Endodermal cell (in vitro differentiated cells): ENCODE data around the gene INO80B. TPM values are rescaled to one million over a fixed set of nuclear protein-coding genes. Genes with fewer than 3 reads are reported as not detected.

Source experiments
- DNase-seq: peaks from one replicate; pipeline ENCODE4 v3.0.0-alpha.2; 2017
- H3K27ac ChIP-seq: 2 replicates; pipeline ENCODE4 v1.5.1; 2013; ENCODE audit warnings: mild to moderate bottlenecking, low read depth, low read length, moderate library complexity
- H3K27me3 ChIP-seq: 2 replicates; pipeline ENCODE4 v1.6.1; 2013; ENCODE audit warnings: mild to moderate bottlenecking, low read length, moderate library complexity; ENCODE audit not compliant: insufficient read depth, control insufficient read depth, poor library complexity, severe bottlenecking
- H3K36me3 ChIP-seq: 2 replicates; pipeline ENCODE4 v1.7.0; 2013; ENCODE audit warnings: mild to moderate bottlenecking, low read length, moderate library complexity; ENCODE audit not compliant: control insufficient read depth, insufficient read depth
- H3K4me1 ChIP-seq: one replicate; pipeline ENCODE4 v1.7.0; 2013; ENCODE audit warnings: low read length; ENCODE audit not compliant: control insufficient read depth, insufficient read depth
- H3K4me3 ChIP-seq: 2 replicates; pipeline ENCODE4 v1.5.1; 2013; ENCODE audit warnings: mild to moderate bottlenecking, low read length, moderate library complexity
- H3K9ac ChIP-seq: 2 replicates; pipeline ENCODE4 v1.6.1; 2013; ENCODE audit warnings: mild to moderate bottlenecking, low read length, moderate library complexity; ENCODE audit not compliant: poor library complexity, severe bottlenecking; ENCODE audit errors: extremely low read depth
- H3K9me3 ChIP-seq: 2 replicates; pipeline ENCODE4 v1.6.1; 2013; ENCODE audit warnings: mild to moderate bottlenecking, low read length, moderate library complexity; ENCODE audit not compliant: control insufficient read depth
- H3K27ac Mint-ChIP-seq: 2 replicates; pipeline ENCODE4 v1.8.0; 2020; ENCODE audit warnings: mixed read lengths
- H3K27me3 Mint-ChIP-seq: 2 replicates; pipeline ENCODE4 v1.8.0; 2021; ENCODE audit warnings: mild to moderate bottlenecking, mixed read lengths; ENCODE audit not compliant: insufficient read depth
- H3K36me3 Mint-ChIP-seq: 2 replicates; pipeline ENCODE4 v1.8.0; 2020; ENCODE audit warnings: low read depth, mixed read lengths
- H3K4me1 Mint-ChIP-seq: 2 replicates; pipeline ENCODE4 v1.8.0; 2020; ENCODE audit warnings: mixed read lengths
- H3K4me3 Mint-ChIP-seq: 2 replicates; pipeline ENCODE4 v1.8.0; 2020; ENCODE audit warnings: mild to moderate bottlenecking, moderate library complexity, mixed read lengths
- H3K9me3 Mint-ChIP-seq: 2 replicates; pipeline ENCODE4 v1.8.0; 2020; ENCODE audit warnings: mild to moderate bottlenecking, mixed read lengths
- CTCF ChIP-seq: fragments of 200-600 bp; sonication (generic); conservative IDR thresholded peaks from 2 replicates; pipeline ENCODE4 v1.5.0; 2021; ENCODE audit warnings: antibody characterized with exemption, mild to moderate bottlenecking
- WGBS, 2 experiments: methylation state at CpG; one replicate each; pipeline versions ENCODE4 v1.1.5 to v1.1.7; 2013; ENCODE audit warnings: missing lambda C conversion rate in 2 of 2, mixed read lengths in 1 of 2; ENCODE audit not compliant: insufficient coverage in 1 of 2, insufficient read length in 1 of 2; 5-methylcytosine and 5-hydroxymethylcytosine counted together
- total RNA-seq, 2 donors: library from RNA; stranded (reverse); fragmentation: NEBNext Ultra II Directional in 1 of 2; extraction: Animal tissue kit (Norgen Biotek cat#: 25700) in 1 of 2; gene quantifications; 2 replicates in 1 of 2; 3 replicates in 1 of 2; pipeline ENCODE4 v1.2.1, GENCODE V29; 2021

Gene INO80B
- total RNA-seq, 2 donors from 2014 or later, result 23.9 to 38.8 TPM

- H3K27me3 ChIP-seq, result peaks cover 8% of the 10 kb centered on the region
- no peaks in the 10 kb centered on the region for H3K36me3 ChIP-seq
- H3K27ac Mint-ChIP-seq, result no peak overlapping the region
- no peaks in the 10 kb centered on the region for H3K9me3 ChIP-seq
- H3K9ac ChIP-seq, result no peak overlapping the region
- H3K27ac ChIP-seq, result no peak overlapping the region
- H3K4me3 Mint-ChIP-seq, result no peak overlapping the region
- peaks cover 4% of the 10 kb centered on the region for H3K4me1 Mint-ChIP-seq
- H3K36me3 Mint-ChIP-seq, result no peaks in the 10 kb centered on the region
- no peak for DNase-seq
- H3K9me3 Mint-ChIP-seq, result no peaks in the 10 kb centered on the region
- H3K4me1 ChIP-seq, result no peaks in the 10 kb centered on the region
- H3K4me3 ChIP-seq, result no peak overlapping the region
- H3K27me3 Mint-ChIP-seq, result peaks cover 25% of the 10 kb centered on the region
- no peak for TF ChIP-seq CTCF
- 88 to 91% methylated on average over 3 to 6 of the region's 6 CpGs for WGBS, 2 experiments
Measured at GRCh38 chr2:74417763-74418162, 37.1 kb upstream of the INO80B start.

- H3K9me3 ChIP-seq, result no peaks in the 10 kb centered on the region
- H3K36me3 Mint-ChIP-seq, result no peaks in the 10 kb centered on the region
- H3K36me3 ChIP-seq, result no peaks in the 10 kb centered on the region
- no peak overlapping the region for H3K27ac Mint-ChIP-seq
- H3K4me1 ChIP-seq, result no peaks in the 10 kb centered on the region
- no peak overlapping the region for H3K27ac ChIP-seq
- no peak overlapping the region for H3K4me3 Mint-ChIP-seq
- H3K27me3 ChIP-seq, result peaks cover 8% of the 10 kb centered on the region
- WGBS, 2 experiments, result 96 to 97% methylated on average over 21 to 27 of the region's 27 CpGs
- peaks cover 4% of the 10 kb centered on the region for H3K4me1 Mint-ChIP-seq
- H3K9ac ChIP-seq, result no peak overlapping the region
- no peaks in the 10 kb centered on the region for H3K9me3 Mint-ChIP-seq
- no peak for TF ChIP-seq CTCF
- H3K27me3 Mint-ChIP-seq, result peaks cover 29% of the 10 kb centered on the region
- no peak for DNase-seq
- no peak overlapping the region for H3K4me3 ChIP-seq
Measured at GRCh38 chr2:74418312-74418711, 36.6 kb upstream of the INO80B start.

- TF ChIP-seq CTCF, result no peak
- H3K9me3 ChIP-seq, result no peaks in the 10 kb centered on the region
- no peak for DNase-seq
- Mint-ChIP-seq H3K27ac (no peak overlapping the region), H3K4me1 (peaks cover 4% of the 10 kb centered on the region), H3K27me3 (peaks cover 31% of the 10 kb centered on the region), H3K36me3 (no peaks in the 10 kb centered on the region), H3K9me3 (no peaks in the 10 kb centered on the region), H3K4me3 (no peak overlapping the region)
- H3K4me3 ChIP-seq, result no peak overlapping the region
- peaks cover 5% of the 10 kb centered on the region for H3K4me1 ChIP-seq
- no peak overlapping the region for H3K27ac ChIP-seq
- H3K36me3 ChIP-seq, result no peaks in the 10 kb centered on the region
- no CpG with 5 or more reads among the region's 1 CpG for WGBS, 2 experiments
- peaks cover 8% of the 10 kb centered on the region for H3K27me3 ChIP-seq
- H3K9ac ChIP-seq, result no peak overlapping the region
Measured at GRCh38 chr2:74419345-74419744, 35.5 kb upstream of the INO80B start.
